ENCODE data around the gene FCRLB. TPM values are rescaled to one million over a fixed set of nuclear protein-coding genes. Genes with fewer than 3 reads are reported as not detected.

Gene FCRLB
- total and polyA plus RNA-seq, 9 of the 15 experiments (the other 6 are each of a cell fraction or from before 2014, with no cell fraction given) = 0.20 to 4.6 (median 1.3) TPM

DNA sequence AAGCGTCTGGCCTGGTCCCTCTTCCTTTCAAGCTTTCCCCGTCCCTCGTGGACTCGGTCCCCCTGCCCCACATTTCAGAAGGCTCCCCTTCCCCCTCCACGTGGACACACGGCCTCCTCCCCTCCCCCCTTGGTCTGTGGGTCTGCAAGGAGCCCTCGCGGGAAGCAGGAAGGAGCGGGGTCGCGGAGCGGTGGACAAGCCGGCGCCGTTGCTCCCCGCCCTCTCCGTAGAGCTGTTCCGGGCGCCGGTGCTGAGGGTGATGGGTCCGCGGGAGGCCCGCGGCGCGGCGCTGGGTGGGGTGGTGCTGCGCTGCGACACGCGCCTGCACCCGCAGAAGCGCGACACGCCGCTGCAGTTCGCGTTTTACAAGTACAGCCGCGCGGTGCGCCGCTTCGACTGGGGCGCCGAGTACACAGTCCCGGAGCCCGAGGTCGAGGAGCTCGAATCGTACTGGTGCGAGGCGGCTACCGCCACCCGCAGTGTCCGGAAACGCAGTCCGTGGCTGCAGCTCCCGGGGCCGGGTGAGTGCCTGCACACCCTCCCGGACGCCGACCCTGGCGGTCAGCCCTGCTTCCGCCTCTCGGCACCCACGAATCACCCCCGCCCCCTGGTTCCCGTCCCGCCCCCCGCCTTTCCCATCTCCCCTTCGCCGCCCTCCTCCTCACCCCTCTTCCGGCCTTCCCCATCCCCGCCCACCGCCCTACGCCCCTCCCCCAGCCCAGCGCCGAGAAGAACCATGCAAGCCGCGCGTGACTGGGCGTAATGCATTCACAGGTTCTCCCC is 5.3 kb downstream of the FCRLB start (continued):
- peak; percentile 80 for TF ChIP-seq CHD2 (IDR thresholded peaks at IDR 0.05; ENCODE audit: low read depth, low read length)
- TF ChIP-seq PCBP2 (IDR thresholded peaks at IDR 0.05; ENCODE audit: low read depth, low read length, poor library complexity, severe bottlenecking) = no peak
- TF ChIP-seq GTF2E2 (tag; IDR thresholded peaks at IDR 0.05) = no peak; the same call in none of the 2 replicates
- TF ChIP-seq ZNF3 (CRISPR knock-in tag; IDR thresholded peaks at IDR 0.05) = no peak
- TF ChIP-seq ASH1L (IDR thresholded peaks at IDR 0.05; ENCODE audit: borderline replicate concordance, low read depth, partially characterized antibody) = no peak
- TF ChIP-seq POLR3A (IDR thresholded peaks at IDR 0.05; ENCODE audit: borderline replicate concordance, extremely low read depth, insufficient read depth, insufficient read length) = no peak
- TF ChIP-seq, protein P1, sequence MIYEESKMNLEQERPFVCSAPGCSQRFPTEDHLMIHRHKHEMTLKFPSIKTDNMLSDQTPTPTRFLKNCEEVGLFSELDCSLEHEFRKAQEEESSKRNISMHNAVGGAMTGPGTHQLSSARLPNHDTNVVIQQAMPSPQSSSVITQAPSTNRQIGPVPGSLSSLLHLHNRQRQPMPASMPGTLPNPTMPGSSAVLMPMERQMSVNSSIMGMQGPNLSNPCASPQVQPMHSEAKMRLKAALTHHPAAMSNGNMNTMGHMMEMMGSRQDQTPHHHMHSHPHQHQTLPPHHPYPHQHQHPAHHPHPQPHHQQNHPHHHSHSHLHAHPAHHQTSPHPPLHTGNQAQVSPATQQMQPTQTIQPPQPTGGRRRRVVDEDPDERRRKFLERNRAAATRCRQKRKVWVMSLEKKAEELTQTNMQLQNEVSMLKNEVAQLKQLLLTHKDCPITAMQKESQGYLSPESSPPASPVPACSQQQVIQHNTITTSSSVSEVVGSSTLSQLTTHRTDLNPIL (CRISPR knock-in tag; IDR thresholded peaks at IDR 0.05) = no peak
- TF ChIP-seq PTTG1 (tag; IDR thresholded peaks at IDR 0.05; ENCODE audit: low read depth) = no peak
- TF ChIP-seq, protein P2, sequence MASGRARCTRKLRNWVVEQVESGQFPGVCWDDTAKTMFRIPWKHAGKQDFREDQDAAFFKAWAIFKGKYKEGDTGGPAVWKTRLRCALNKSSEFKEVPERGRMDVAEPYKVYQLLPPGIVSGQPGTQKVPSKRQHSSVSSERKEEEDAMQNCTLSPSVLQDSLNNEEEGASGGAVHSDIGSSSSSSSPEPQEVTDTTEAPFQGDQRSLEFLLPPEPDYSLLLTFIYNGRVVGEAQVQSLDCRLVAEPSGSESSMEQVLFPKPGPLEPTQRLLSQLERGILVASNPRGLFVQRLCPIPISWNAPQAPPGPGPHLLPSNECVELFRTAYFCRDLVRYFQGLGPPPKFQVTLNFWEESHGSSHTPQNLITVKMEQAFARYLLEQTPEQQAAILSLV (tag; IDR thresholded peaks at IDR 0.05) = no peak
- TF ChIP-seq POLR2H (tag; IDR thresholded peaks at IDR 0.05; ENCODE audit: low read depth) = peak; percentile 83
- peak; percentile 73 for TF ChIP-seq NFRKB (IDR thresholded peaks at IDR 0.05; ENCODE audit: low read depth)
- TF ChIP-seq HMG20B (CRISPR knock-in tag; IDR thresholded peaks at IDR 0.05) = no peak
- peak; percentile 79; the same call in 1 of the 2 replicates for TF ChIP-seq NR2C2 (CRISPR knock-in tag; IDR thresholded peaks at IDR 0.05)
- peak; percentile 70 for TF ChIP-seq NR2C2 (tag; IDR thresholded peaks at IDR 0.05)
- TF ChIP-seq ZNF780A (CRISPR knock-in tag; IDR thresholded peaks at IDR 0.05) = no peak
- no peak for TF ChIP-seq CC2D1A (IDR thresholded peaks at IDR 0.05)
- TF ChIP-seq SMAD1 (IDR thresholded peaks at IDR 0.05; ENCODE audit: low read depth, low read length, partially characterized antibody) = no peak
- TF ChIP-seq, protein P3, sequence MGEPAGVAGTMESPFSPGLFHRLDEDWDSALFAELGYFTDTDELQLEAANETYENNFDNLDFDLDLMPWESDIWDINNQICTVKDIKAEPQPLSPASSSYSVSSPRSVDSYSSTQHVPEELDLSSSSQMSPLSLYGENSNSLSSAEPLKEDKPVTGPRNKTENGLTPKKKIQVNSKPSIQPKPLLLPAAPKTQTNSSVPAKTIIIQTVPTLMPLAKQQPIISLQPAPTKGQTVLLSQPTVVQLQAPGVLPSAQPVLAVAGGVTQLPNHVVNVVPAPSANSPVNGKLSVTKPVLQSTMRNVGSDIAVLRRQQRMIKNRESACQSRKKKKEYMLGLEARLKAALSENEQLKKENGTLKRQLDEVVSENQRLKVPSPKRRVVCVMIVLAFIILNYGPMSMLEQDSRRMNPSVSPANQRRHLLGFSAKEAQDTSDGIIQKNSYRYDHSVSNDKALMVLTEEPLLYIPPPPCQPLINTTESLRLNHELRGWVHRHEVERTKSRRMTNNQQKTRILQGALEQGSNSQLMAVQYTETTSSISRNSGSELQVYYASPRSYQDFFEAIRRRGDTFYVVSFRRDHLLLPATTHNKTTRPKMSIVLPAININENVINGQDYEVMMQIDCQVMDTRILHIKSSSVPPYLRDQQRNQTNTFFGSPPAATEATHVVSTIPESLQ (CRISPR knock-in tag; IDR thresholded peaks at IDR 0.05) = no peak
- TF ChIP-seq, protein P4, sequence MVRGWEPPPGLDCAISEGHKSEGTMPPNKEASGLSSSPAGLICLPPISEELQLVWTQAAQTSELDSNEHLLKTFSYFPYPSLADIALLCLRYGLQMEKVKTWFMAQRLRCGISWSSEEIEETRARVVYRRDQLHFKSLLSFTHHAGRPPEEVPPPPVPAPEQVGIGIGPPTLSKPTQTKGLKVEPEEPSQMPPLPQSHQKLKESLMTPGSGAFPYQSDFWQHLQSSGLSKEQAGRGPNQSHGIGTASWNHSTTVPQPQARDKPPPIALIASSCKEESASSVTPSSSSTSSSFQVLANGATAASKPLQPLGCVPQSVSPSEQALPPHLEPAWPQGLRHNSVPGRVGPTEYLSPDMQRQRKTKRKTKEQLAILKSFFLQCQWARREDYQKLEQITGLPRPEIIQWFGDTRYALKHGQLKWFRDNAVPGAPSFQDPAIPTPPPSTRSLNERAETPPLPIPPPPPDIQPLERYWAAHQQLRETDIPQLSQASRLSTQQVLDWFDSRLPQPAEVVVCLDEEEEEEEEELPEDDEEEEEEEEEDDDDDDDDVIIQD (CRISPR knock-in tag; IDR thresholded peaks at IDR 0.05) = 0 out of 2 replicates have a peak, but pooled peaks have one; percentile 68
- peak; percentile 84; the same call in 1 of the 2 replicates for TF ChIP-seq TCF7 (IDR thresholded peaks at IDR 0.05; ENCODE audit: borderline replicate concordance)
- TF ChIP-seq, protein P5, sequence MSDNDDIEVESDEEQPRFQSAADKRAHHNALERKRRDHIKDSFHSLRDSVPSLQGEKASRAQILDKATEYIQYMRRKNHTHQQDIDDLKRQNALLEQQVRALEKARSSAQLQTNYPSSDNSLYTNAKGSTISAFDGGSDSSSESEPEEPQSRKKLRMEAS (CRISPR knock-in tag; IDR thresholded peaks at IDR 0.05) = peak; percentile 89
- TF ChIP-seq TCF7L2 (IDR thresholded peaks at IDR 0.05; ENCODE audit: low read depth, low read length) = no peak

Measured in K562 (cell line).